Ishikawa (cell line): ENCODE data around the gene TSPAN7.

ENCODE experiments used
- CEBPB ChIP-seq: IDR thresholded peaks from 2 replicates; pipeline ENCODE4 v1.6.1; 2012
- CREB1 ChIP-seq: IDR thresholded peaks from 2 replicates; pipeline ENCODE4 v1.6.1; 2012; ENCODE audit warnings: low read depth
- EGR1 ChIP-seq: IDR thresholded peaks from 2 replicates; pipeline ENCODE4 v1.6.1; 2012
- EP300 ChIP-seq: IDR thresholded peaks from 2 replicates; pipeline ENCODE4 v1.6.1; 2012; ENCODE audit warnings: borderline replicate concordance
- FOXM1 ChIP-seq: IDR thresholded peaks from 2 replicates; pipeline ENCODE4 v1.6.1; 2012; ENCODE audit warnings: low read depth, borderline replicate concordance
- MAX ChIP-seq: IDR thresholded peaks from 2 replicates; pipeline ENCODE4 v1.6.1; 2012
- NFIC ChIP-seq: IDR thresholded peaks from 2 replicates; pipeline ENCODE4 v1.6.1; 2012
- RAD21 ChIP-seq: IDR thresholded peaks from 2 replicates; pipeline ENCODE4 v1.6.1; 2012; ENCODE audit warnings: low read depth
- REST ChIP-seq: IDR thresholded peaks from 2 replicates; pipeline ENCODE4 v1.6.1; 2012; ENCODE audit warnings: low read depth, mild to moderate bottlenecking
- TAF1 ChIP-seq: IDR thresholded peaks from 2 replicates; pipeline ENCODE4 v1.6.1; 2012; ENCODE audit warnings: low read depth, mild to moderate bottlenecking
- TCF12 ChIP-seq: IDR thresholded peaks from 2 replicates; pipeline ENCODE4 v1.6.1; 2012; ENCODE audit warnings: low read depth
- TEAD4 ChIP-seq: IDR thresholded peaks from 2 replicates; pipeline ENCODE4 v1.6.1; 2012
- USF1 ChIP-seq: IDR thresholded peaks from 2 replicates; pipeline ENCODE4 v1.6.1; 2012
- YY1 ChIP-seq: IDR thresholded peaks from 2 replicates; pipeline ENCODE4 v1.6.1; 2012; ENCODE audit warnings: low read depth
- ZBTB7A ChIP-seq: IDR thresholded peaks from 2 replicates; pipeline ENCODE4 v1.6.1; 2012; ENCODE audit warnings: low read depth

TSPAN7 gene

GRCh38 chrX:38675856-38676255, 114.5 kb downstream of the TSPAN7 start:
- TF ChIP-seq REST (no peak), TEAD4 (no peak), TAF1 (no peak)

- TF ChIP-seq YY1 (no peak), FOXM1 (no peak), TEAD4 (no peak), ZBTB7A (no peak), CEBPB (no peak), MAX (no peak), EGR1 (no peak), EP300 (no peak)
These were observed 116.8 kb downstream of the TSPAN7 start for GRCh38 chrX:38678183-38678582.

GRCh38 chrX:38678821-38679220, 117.5 kb downstream of the TSPAN7 start:
- TF ChIP-seq NFIC (no peak), TAF1 (no peak), RAD21 (no peak), EP300 (no peak), EGR1 (no peak), YY1 (no peak), TCF12 (no peak), REST (no peak), CEBPB (no peak), CREB1 (no peak), MAX (no peak), USF1 (no peak), ZBTB7A (no peak), TEAD4 (no peak), FOXM1 (no peak)

GRCh38 chrX:38679695-38680094, 118.4 kb downstream of the TSPAN7 start:
- TF ChIP-seq MAX (no peak), CREB1 (no peak), FOXM1 (no peak), TAF1 (no peak), YY1 (no peak), USF1 (no peak), NFIC (no peak), CEBPB (no peak), TCF12 (no peak), ZBTB7A (no peak), EP300 (no peak), RAD21 (no peak), TEAD4 (no peak), EGR1 (no peak), REST (no peak)

- TF ChIP-seq YY1 (no peak), ZBTB7A (no peak), MAX (no peak), NFIC (no peak), REST (no peak), TEAD4 (no peak), TCF12 (no peak), TAF1 (no peak), EP300 (no peak), USF1 (no peak), RAD21 (no peak)
These were observed 120.8 kb downstream of the TSPAN7 start for GRCh38 chrX:38682095-38682494.
